OCI-LY3 (cell line): Measurements from ENCODE around the gene SOSTDC1.

Experiments used
- H2AFZ ChIP-seq: fragments of 200-600, 300-600 bp; shearing (Covaris generic); 2 replicates; pipeline ENCODE4 v1.6.0; 2014; ENCODE audit warnings: antibody characterized with exemption, low read depth, low read length
- H3K27ac ChIP-seq: fragments of 200-600, 300-600 bp; sonication (generic); 2 replicates; pipeline ENCODE4 v1.5.1; 2014; ENCODE audit warnings: mild to moderate bottlenecking, low read length, moderate library complexity, mixed read lengths
- H3K27me3 ChIP-seq: fragments of 200-600, 300-600 bp; sonication (generic); 2 replicates; pipeline ENCODE4 v1.6.1; 2014; ENCODE audit warnings: low read depth, low read length, mixed read lengths
- H3K36me3 ChIP-seq: fragments of 200-600, 300-600 bp; sonication (generic); replicated peaks from 2 replicates; pipeline ENCODE3; 2014; ENCODE audit warnings: low read depth, low read length, mixed read lengths
- H3K4me1 ChIP-seq: fragments of 300-600, 200-600 bp; sonication (generic); 2 replicates; pipeline ENCODE4 v1.6.1; 2014; ENCODE audit warnings: low read length, mixed read lengths
- H3K4me2 ChIP-seq: fragments of 200-600, 300-600 bp; sonication (generic); 2 replicates; pipeline ENCODE4 v1.6.1; 2014; ENCODE audit warnings: low read length, mixed read lengths
- H3K4me3 ChIP-seq: fragments of 300-600, 200-600 bp; sonication (generic); 2 replicates; pipeline ENCODE4 v1.5.1; 2014; ENCODE audit warnings: antibody characterized with exemption, mild to moderate bottlenecking, low read length, moderate library complexity
- H3K79me2 ChIP-seq: fragments of 300-600, 200-600 bp; shearing (Covaris generic); 2 replicates; pipeline ENCODE4 v1.6.1; 2014; ENCODE audit warnings: mild to moderate bottlenecking, low read length, mixed read lengths
- H3K9ac ChIP-seq: fragments of 300-600, 200-600 bp; shearing (Covaris generic); 2 replicates; pipeline ENCODE4 v1.6.0; 2014; ENCODE audit warnings: mild to moderate bottlenecking, low read length, moderate library complexity
- H3K9me3 ChIP-seq: fragments of 200-600, 300-600 bp; shearing (Covaris generic); 2 replicates; pipeline ENCODE4 v1.6.1; 2014; ENCODE audit warnings: low read length, mixed read lengths; ENCODE audit not compliant: insufficient read depth
- H4K20me1 ChIP-seq: fragments of 200-600, 300-600 bp; sonication (generic); 2 replicates; pipeline ENCODE4 v1.6.1; 2016; ENCODE audit warnings: low read length, mixed read lengths; ENCODE audit not compliant: insufficient read depth
- EZH2phosphoT487 ChIP-seq: fragments of 200-600 bp; shearing (Covaris generic); IDR thresholded peaks from 2 replicates; pipeline ENCODE4 v1.6.1; 2018; ENCODE audit warnings: antibody characterized with exemption, mixed run types, low read depth
- TF ChIP-seq, protein P1 (sequence below): fragments of 200-600, 300-600 bp; sonication (generic); IDR thresholded peaks from 2 replicates; pipeline ENCODE4 v1.5.1; 2014; ENCODE audit warnings: antibody characterized with exemption, low read length, low read depth

SOSTDC1 gene

DNA sequence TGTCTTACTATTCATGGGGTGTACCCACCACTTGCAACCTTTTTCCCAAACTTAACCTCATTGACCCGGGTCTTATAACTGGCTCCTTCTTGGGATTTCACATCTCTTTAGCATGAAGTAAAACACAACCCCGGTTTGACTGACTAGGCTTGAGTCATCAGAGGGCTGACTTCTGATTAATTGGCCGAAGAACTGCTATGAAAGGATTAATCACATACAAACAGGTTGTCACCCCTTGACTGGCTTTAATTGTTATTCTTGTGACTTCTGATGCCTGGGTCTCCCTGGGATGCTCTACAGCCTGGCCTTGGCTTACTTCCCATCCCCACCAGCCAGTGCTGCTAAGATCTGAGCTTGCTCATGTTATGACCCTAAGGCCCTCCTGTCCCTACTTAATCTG is 35.4 kb downstream of the SOSTDC1 start:
- no peaks in the 10 kb centered on the region for H3K36me3 ChIP-seq
- no peak overlapping the region for H3K27ac ChIP-seq
- no peak overlapping the region for H3K4me2 ChIP-seq
- no peaks in the 10 kb centered on the region for H3K79me2 ChIP-seq
- H2AFZ ChIP-seq = no peak overlapping the region
- no peak overlapping the region for H3K9ac ChIP-seq
- H3K4me1 ChIP-seq = no peaks in the 10 kb centered on the region
- H3K4me3 ChIP-seq = no peak overlapping the region
- H4K20me1 ChIP-seq = no peaks in the 10 kb centered on the region
- no peak for TF ChIP-seq EZH2phosphoT487
- TF ChIP-seq, protein P1, sequence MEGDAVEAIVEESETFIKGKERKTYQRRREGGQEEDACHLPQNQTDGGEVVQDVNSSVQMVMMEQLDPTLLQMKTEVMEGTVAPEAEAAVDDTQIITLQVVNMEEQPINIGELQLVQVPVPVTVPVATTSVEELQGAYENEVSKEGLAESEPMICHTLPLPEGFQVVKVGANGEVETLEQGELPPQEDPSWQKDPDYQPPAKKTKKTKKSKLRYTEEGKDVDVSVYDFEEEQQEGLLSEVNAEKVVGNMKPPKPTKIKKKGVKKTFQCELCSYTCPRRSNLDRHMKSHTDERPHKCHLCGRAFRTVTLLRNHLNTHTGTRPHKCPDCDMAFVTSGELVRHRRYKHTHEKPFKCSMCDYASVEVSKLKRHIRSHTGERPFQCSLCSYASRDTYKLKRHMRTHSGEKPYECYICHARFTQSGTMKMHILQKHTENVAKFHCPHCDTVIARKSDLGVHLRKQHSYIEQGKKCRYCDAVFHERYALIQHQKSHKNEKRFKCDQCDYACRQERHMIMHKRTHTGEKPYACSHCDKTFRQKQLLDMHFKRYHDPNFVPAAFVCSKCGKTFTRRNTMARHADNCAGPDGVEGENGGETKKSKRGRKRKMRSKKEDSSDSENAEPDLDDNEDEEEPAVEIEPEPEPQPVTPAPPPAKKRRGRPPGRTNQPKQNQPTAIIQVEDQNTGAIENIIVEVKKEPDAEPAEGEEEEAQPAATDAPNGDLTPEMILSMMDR = no peak
- no peaks in the 10 kb centered on the region for H3K27me3 ChIP-seq
- H3K9me3 ChIP-seq = no peaks in the 10 kb centered on the region

DNA sequence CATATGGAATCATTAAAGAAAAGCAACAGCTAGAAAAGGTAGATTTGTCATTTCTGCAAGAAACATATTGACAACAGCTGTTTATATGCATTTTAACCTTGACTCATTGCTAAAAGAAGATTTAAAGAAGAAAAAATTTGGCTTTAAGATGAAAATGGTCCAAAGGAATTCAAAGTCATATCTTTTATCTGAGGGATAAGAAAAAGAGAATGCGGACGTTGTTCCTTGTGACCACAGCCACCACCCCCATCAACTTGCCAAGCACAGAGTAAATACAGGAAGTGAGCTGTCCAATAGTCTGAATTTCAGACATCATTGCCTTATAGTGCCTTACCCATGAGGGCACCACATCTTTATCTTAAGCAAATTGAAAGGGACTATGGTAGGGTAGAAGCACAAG is 36.9 kb downstream of the SOSTDC1 start:
- Histone ChIP-seq H4K20me1 (no peaks in the 10 kb centered on the region), H2AFZ (no peak overlapping the region), H3K4me3 (no peak overlapping the region), H3K4me2 (no peak overlapping the region), H3K9ac (no peak overlapping the region), H3K36me3 (no peaks in the 10 kb centered on the region), H3K27ac (no peak overlapping the region), H3K27me3 (no peaks in the 10 kb centered on the region), H3K9me3 (no peaks in the 10 kb centered on the region), H3K79me2 (no peaks in the 10 kb centered on the region), H3K4me1 (no peaks in the 10 kb centered on the region)
- TF ChIP-seq, protein P1 = no peak
- TF ChIP-seq EZH2phosphoT487 = no peak

DNA sequence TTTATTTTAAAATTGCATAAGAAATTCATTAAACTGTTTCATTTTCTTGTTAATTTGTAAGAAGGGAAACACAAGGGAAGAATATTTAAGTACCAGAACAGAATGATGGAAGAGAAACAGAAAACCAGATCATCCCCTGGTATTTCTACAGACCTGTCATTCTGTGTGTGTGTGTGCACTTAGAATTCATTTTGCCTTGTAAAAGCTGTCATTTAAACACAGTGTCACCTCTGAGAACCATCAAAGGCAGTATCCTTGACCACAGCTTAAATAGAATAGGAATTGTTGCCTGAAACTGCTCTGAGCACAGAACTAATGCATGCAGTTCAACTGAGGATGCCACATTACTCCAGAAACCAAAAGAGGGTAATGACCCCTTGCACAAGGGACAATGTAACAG is 37.4 kb downstream of the SOSTDC1 start:
- no peaks in the 10 kb centered on the region for H4K20me1 ChIP-seq
- no peaks in the 10 kb centered on the region for H3K79me2 ChIP-seq
- no peak overlapping the region for H3K27ac ChIP-seq
- H3K9me3 ChIP-seq = no peaks in the 10 kb centered on the region
- no peak overlapping the region for H3K9ac ChIP-seq
- H3K4me2 ChIP-seq = no peak overlapping the region
- H2AFZ ChIP-seq = no peak overlapping the region
- no peak overlapping the region for H3K4me3 ChIP-seq
- H3K4me1 ChIP-seq = no peaks in the 10 kb centered on the region
- H3K27me3 ChIP-seq = no peaks in the 10 kb centered on the region
- H3K36me3 ChIP-seq = no peaks in the 10 kb centered on the region
- TF ChIP-seq, protein P1 = no peak
- no peak for TF ChIP-seq EZH2phosphoT487

DNA sequence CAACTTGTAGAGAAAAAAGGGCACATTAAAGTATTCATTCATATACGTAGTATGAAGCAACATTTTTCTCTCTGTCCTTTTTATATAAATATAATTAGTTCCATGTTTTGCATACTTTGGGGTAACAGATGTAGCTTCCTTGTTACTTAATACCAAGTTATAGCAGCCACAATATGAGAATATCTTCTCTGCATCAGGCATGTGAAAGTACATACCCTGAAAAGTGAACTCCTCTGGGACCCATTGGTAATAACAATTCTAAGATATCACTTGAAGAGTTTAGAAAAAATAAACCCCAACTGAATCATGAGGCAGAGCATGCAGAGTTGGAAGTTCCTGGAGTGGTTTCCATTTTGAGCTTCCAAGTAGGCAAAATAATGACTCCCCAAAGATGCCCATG is 41.8 kb downstream of the SOSTDC1 start:
- no peaks in the 10 kb centered on the region for H4K20me1 ChIP-seq
- H3K9ac ChIP-seq = no peak overlapping the region
- no peak overlapping the region for H3K4me2 ChIP-seq
- H3K27me3 ChIP-seq = no peaks in the 10 kb centered on the region
- H3K36me3 ChIP-seq = peaks cover 2% of the 10 kb centered on the region
- no peak overlapping the region for H3K27ac ChIP-seq
- H2AFZ ChIP-seq = no peak overlapping the region
- no peak overlapping the region for H3K4me3 ChIP-seq
- no peaks in the 10 kb centered on the region for H3K79me2 ChIP-seq
- TF ChIP-seq, protein P1 = no peak
- no peak for TF ChIP-seq EZH2phosphoT487
- no peaks in the 10 kb centered on the region for H3K9me3 ChIP-seq
- H3K4me1 ChIP-seq = peaks cover 12% of the 10 kb centered on the region
